EH (cell line): ENCODE measurements around the gene THAP7.

Experiments used
- DNase-seq: peaks from one replicate; pipeline ENCODE4 v3.0.0-alpha.2; 2015; ENCODE audit warnings: low read depth

Gene THAP7

GRCh38 chr22:20993304-20994127 lies 8.4 kb downstream of the THAP7 start:
- no peak for DNase-seq

DNA sequence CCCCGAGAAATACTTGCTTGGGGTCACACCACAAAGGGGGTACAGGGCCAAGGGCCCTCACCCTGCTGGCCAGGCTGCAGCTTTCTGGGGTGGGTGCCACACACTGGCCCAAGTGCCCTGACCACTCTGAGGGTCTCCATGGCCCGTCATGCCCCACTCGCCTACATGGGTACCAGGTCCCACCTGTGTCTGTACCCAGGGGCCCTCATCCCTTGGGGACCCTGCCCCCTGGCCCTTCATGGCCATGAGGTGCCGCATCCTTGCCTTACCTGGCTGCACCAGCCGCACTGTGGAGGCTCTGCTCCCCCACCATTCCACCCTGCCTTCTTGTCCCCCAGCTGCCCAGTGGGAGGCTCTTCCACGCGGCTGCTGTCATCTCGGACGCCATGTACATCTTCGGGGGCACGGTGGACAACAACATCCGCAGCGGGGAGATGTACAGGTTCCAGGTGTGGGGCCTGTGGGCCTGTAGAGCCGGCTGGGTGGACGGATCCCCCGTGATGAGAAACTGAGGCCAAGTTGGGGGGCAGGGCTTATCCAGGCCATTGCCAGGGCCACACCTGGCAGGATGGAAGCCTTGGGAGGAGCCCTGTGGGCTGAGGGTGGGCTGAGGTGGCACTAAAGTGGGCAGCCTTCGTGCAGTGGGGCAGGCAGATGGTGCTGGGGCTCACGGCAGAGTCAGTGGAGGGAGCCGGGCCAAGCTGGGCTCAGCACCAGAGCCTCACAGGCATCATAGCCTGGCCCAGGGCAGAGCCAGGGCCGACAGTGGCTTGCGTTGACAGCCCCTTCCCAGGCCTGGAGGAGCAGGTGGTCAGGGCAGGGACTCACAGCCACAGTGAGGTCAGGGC lies 9.2 kb downstream of the THAP7 start:
- DNase-seq: no peak

GRCh38 chr22:20992056-20992442 lies 9.9 kb downstream of the THAP7 start:
- no peak for DNase-seq

DNA sequence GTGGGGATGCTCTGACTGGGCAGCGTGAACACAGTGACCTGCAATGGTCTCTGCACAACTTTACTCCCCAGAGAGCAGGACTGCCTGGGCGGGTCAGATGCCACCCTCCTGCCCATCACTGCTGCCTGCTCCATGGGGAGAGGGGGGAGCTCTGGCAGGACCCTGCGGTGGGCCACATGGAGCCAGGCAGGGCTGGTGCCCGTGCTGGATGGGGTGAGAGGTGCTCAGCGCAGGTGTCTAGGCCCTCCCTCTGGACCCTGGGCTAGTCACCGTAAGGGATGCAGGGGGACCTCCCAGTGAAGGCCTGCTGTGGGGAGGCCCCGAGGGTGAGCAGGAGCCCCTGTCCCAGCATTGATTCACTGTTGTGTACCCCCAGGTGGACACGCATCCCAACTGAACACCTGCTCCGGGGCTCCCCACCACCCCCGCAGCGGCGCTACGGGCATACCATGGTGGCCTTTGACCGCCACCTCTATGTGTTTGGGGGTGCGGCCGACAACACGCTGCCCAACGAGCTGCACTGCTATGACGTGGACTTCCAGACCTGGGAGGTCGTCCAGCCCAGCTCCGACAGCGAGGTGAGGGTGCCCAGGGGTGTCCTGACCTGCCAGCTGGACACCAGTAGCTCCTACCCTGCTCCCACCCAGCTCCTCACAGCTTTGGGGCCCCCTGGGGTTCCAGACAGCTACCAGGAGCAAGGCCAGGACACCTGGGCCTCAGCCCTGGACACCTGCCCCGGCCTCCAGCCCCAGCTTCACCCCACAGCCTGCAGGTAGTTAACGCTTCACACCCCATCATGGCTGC lies 10.5 kb downstream of the THAP7 start:
- no peak for DNase-seq

GRCh38 chr22:20990184-20991180 lies 11.4 kb downstream of the THAP7 start:
- no peak for DNase-seq

DNA sequence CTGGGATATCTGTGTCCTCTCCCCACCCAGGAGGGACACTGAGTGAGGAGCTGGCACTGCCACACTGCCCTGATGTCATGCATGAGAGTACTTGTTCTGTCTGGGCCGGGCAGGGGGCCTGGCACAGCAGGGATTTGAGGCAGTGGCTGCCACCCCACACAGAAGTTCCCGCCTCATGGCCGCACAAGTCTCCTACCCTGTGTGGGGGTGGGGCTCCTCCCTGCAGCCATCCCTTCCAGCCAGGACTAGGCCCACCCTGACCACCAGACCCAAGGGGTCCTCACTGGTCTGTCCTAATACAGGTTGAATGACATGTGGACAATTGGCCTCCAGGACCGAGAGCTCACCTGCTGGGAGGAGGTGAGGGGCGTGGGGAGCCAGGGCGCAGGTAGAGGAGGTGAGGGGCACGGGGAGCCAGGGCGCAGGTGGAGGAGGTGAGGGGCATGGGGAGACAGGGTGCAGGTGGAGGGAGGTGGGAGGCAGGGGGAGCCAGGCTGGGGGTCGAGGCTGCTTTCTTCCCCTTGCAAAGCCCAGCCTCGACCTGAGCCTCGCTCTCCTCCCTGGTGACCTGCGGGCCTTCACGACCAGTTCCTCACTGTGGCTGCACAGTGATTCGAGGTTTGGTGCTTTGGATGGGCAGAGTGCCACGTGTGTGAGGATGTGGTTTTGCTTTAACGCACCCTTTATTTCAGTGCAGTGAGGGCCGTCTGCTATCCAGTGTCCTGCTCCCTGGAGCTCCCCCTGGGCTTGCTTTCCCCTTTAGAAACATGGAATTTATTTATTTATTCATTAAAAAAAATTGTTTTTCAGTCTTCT lies 12.4 kb downstream of the THAP7 start:
- DNase-seq: peak; percentile 44

GRCh38 chr22:20988573-20989322 lies 13.2 kb downstream of the THAP7 start:
- no peak for DNase-seq

DNA sequence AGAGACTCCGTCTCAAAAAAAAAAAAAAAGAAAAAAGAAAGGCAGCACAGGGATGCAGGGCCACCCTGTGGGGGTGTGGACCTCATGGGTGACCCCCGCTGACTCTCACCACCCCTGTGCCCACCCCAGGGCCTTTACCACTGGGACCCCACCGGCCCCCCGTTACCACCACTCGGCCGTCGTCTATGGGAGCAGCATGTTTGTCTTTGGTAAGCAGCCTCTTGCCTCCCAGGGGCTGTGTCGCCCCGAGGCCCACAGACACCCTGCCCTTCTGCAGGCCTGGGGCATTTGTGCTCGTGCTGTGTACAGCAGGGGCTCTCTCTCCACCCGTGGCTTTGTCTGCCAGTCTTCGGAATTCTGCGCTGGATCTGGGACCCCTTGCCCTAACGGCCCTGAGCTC lies 14.5 kb downstream of the THAP7 start:
- no peak for DNase-seq

- DNase-seq: no peak
Observed at GRCh38 chr22:20986365-20986764, 15.6 kb downstream of the THAP7 start.

- no peak for DNase-seq
Observed at GRCh38 chr22:20985720-20986119, 16.2 kb downstream of the THAP7 start.

DNA sequence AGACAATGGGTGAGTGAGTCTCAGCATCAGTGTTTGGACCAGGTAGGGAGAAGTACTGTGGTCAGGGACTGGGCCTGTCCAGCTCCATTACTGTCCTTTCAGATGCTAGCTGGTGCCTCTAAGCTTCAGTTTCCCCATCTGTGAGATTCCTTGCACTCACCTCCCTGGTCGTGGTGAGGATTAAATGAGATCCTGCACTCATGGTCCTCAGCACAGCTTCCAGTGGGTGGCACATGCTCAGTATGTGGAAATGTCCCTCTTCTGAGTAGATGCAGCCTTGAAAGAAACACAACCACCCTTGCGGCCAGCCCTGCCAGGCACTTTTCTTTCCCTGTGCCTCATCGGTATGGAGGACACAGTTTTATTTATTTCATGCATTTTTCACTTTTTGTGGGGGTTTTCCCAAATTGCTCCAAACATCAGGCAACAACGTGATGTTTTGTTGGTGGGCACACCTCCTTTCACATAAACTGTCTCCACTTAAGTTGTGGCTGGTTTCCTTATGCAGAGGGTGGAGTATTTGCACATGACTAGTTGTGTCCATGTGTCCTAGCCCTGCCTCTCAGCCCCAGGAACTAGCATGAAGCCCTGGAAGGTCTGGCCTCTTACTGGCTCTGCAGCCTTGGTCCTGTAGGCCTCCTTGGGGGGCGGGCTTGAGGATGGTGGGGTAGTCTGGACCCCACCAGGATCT lies 18.7 kb downstream of the THAP7 start:
- no peak for DNase-seq

DNA sequence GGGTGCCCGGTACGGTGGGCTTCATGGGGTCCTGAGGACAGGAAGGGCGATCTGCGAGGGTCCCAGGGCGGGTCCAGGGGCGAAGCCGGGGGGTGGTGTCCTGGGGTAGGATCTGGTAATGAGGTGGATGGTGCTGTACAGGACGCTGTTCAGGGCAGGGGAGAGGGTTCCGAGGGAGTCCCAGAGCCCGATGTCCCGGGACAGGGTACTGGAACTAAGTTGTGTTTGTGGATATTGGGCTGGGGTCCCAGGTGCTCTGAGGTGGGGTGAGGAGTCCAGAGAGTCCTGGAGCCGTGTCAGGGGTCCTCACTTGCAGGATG lies 19.4 kb downstream of the THAP7 start:
- DNase-seq: no peak

GRCh38 chr22:20981787-20982562 lies 19.9 kb downstream of the THAP7 start, which contains the start of gene LZTR1:
TSS of gene LZTR1 (plus strand) at chr22:20982297. CDS start at chr22:20982372, 75 bp downstream.
- DNase-seq: peak; percentile 85

DNA sequence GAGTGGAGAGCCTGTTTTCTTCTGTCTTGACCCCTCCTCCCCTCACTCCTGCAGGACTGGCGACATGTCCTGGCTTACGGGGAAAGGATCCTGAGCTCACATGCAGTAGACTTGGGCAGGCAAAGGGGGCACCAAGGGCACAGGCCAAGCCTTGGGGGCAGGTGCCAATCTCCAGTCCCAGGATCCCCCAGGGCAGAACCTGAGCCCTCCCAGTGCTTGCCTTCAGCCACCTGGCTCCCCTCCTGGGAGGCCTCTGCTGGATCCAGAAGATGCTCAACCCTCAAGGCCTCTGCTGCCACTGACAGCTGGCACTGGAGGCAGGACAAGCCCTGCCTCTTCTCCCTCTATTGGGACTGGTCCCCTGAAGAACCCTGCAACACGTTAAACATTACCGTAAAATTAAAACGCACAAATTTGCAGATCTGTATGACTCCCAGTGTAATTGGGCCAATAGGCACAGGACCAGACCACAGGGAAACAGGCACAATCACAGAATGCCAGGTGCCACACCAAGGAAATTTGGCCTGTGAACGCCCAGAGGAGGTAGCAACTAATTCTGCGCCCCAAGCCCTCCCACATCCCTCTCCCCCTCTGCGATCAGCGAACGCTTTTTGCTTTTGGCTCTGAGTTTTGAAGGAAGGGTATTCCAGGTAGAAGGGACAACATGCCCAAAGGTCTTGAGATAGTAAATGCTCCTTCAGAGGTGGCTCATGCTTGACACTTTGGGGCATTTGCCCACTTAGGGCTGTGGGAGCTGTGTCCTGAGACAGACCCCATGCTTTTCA lies 20.8 kb downstream of the THAP7 start:
- DNase-seq: no peak

GRCh38 chr22:20980523-20980922 lies 21.4 kb downstream of the THAP7 start:
- no peak for DNase-seq

DNA sequence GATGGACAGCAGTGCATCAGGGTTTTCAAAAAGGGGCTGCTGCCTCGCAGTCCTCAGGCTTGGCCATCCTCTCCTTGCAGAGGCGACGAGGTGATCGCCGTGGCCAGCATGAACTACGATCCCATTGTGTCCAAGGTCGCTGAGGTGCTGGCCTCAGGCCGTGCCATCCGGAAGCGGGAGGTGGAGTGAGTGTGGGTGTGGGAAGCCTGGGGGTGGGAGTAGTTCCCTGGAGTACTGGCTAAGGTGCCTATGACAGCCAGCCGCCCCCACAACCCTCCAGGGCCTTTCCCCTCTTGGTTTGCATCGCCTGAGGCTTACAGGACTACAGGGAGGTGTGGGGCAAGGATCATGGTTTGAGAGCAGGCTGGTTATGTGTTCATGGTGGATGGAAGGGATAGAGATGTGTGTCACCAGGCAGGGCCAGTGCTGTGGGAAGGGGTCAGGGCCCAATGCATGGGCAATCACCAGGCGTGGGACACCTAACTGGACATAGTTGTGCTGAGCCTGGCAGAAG lies 21.9 kb downstream of the THAP7 start:
- no peak for DNase-seq

- DNase-seq: peak; percentile 62
Observed at GRCh38 chr22:20979243-20979809, 22.6 kb downstream of the THAP7 start.
